ENCODE measurements around the gene EPHA8. TPM values are rescaled to one million over a fixed set of nuclear protein-coding genes. Genes with fewer than 3 reads are reported as not detected.

Gene EPHA8
- total and polyA plus RNA-seq, 4 donors = not detected

DNA sequence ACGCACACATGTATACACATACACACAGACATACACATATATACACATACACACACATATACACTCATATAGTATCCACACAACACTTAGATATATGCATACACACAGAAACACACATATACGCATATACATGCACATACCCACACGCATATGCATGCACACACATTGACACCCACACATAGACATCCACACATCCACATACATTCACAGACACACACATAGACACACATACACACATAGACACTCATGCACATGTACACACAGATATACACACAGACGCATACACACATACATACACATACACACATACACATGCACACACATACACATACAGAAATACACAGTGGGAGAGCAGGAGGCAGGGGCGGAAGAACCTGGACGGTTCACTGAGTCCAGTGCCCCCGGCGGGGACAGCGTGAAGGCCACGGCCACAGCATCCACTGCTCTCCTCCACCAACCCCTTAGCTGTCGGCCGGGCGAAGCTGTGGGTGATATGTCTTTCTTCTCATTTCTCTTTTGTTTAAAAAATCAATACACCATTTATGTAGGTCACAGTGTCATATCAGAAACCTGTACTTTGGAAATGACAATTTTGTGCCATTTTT is 86.9 kb downstream of the EPHA8 start:
- Histone ChIP-seq H3K4me1 (ENCODE audit: control insufficient read depth in 4 of 4, insufficient read depth in 4 of 4, low read length in 3 of 4) (no peaks in the 10 kb centered on the region), H3K27ac (ENCODE audit: low read depth in 1 of 2, low read length in 2 of 2) (no peak overlapping the region), H3K9me3 (ENCODE audit: control insufficient read depth in 4 of 4, low read length in 3 of 4) (no peaks in the 10 kb centered on the region), H3K27me3 (ENCODE audit: control insufficient read depth in 4 of 4, insufficient read depth in 4 of 4, low read length in 3 of 4) (no peaks in the 10 kb centered on the region), H3K9ac (ENCODE audit: low read depth in 1 of 2, low read length in 2 of 2) (no peak overlapping the region), H3K4me3 (ENCODE audit: low read depth in 1 of 3, low read length in 3 of 3) (no peak overlapping the region), H3K36me3 (ENCODE audit: control insufficient read depth in 4 of 4, insufficient read depth in 3 of 4, low read depth in 1 of 4, low read length in 3 of 4) (no peaks in the 10 kb centered on the region)
- no peak for DNase-seq (ENCODE audit: low spot score)
- TF ChIP-seq ATF3 (IDR thresholded peaks at IDR 0.05) = no peak
- TF ChIP-seq ZBTB33 (IDR thresholded peaks at IDR 0.05) = no peak
- TF ChIP-seq EGR1 (IDR thresholded peaks at IDR 0.05; ENCODE audit: low read depth in 2 of 2) = no peak
- TF ChIP-seq SP1 (IDR thresholded peaks at IDR 0.05) = no peak
- TF ChIP-seq HNF4G (IDR thresholded peaks at IDR 0.05) = no peak
- TF ChIP-seq JUND (IDR thresholded peaks at IDR 0.05) = no peak
- TF ChIP-seq FOXA2 (IDR thresholded peaks at IDR 0.05) = no peak
- no peak for TF ChIP-seq NR2F2 (IDR thresholded peaks at IDR 0.05)
- TF ChIP-seq TAF1 (conservative IDR thresholded peaks at IDR 0.05) = no peak
- WGBS = 94% methylated on average over 13 of the region's 13 CpGs

DNA sequence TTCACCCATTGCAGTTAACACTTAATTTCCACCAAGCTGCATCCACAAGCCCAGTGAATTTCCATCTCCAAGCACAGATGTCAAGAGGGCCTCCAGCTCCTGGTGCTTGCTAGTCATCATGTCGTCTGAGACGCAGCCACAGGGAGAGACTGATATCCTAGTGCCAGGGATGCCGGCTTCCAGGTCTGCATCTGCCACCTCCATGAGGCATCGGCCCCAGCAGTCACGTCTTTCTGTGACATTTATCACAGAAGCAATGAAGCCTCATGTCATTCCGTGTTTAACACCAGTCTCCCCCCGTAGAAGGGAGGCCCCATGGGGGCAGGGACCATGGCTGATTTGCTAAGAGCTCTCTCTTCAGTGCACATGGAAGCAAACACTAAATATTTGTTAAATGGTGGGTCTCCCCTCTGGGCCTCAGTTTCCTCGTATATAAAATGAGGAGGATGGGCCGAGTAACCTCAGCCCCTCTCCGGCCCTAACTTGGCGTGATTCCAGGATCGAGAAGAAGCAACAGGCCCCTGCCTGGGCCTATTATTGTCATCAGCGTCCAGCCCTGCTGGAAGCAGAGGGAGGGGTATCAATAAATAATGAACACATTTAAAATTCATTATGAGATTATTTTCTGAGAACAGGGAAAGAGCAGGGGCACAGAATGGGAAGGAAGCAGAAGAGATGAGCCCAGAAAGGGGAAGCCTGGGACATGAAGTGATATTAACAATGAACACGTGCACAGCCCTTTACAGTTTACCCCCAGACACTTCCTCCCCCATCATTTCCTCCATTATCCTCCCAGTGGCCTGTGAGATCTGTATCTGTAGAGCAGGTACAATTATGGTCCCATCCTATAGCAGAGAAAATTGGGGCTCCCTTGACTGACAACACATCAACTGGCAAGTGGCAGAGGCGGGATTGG is 88.9 kb downstream of the EPHA8 start:
- Histone ChIP-seq H3K36me3 (ENCODE audit: control insufficient read depth in 4 of 4, insufficient read depth in 3 of 4, low read depth in 1 of 4, low read length in 3 of 4) (no peaks in the 10 kb centered on the region), H3K4me3 (ENCODE audit: low read depth in 1 of 3, low read length in 3 of 3) (no peak overlapping the region), H3K4me1 (ENCODE audit: control insufficient read depth in 4 of 4, insufficient read depth in 4 of 4, low read length in 3 of 4) (no peaks in the 10 kb centered on the region), H3K9ac (ENCODE audit: low read depth in 1 of 2, low read length in 2 of 2) (no peak overlapping the region), H3K27ac (ENCODE audit: low read depth in 1 of 2, low read length in 2 of 2) (no peak overlapping the region), H3K9me3 (ENCODE audit: control insufficient read depth in 4 of 4, low read length in 3 of 4) (no peaks in the 10 kb centered on the region), H3K27me3 (ENCODE audit: control insufficient read depth in 4 of 4, insufficient read depth in 4 of 4, low read length in 3 of 4) (no peaks in the 10 kb centered on the region)
- DNase-seq (ENCODE audit: low spot score) = no peak
- no peak for TF ChIP-seq EGR1 (IDR thresholded peaks at IDR 0.05; ENCODE audit: low read depth in 2 of 2)
- TF ChIP-seq RXRA (IDR thresholded peaks at IDR 0.05) = no peak
- TF ChIP-seq SP1 (IDR thresholded peaks at IDR 0.05) = no peak
- TF ChIP-seq YY1 (IDR thresholded peaks at IDR 0.05) = no peak
- no peak for TF ChIP-seq HNF4A (conservative IDR thresholded peaks at IDR 0.05)
- TF ChIP-seq FOXA1 (IDR thresholded peaks at IDR 0.05) = no peak
- no peak for TF ChIP-seq MAX (IDR thresholded peaks at IDR 0.05)
- TF ChIP-seq JUND (IDR thresholded peaks at IDR 0.05) = no peak
- TF ChIP-seq GABPA (IDR thresholded peaks at IDR 0.05 in 1 of 2, conservative IDR thresholded peaks at IDR 0.05 in 1 of 2) = no peak
- TF ChIP-seq FOXA2 (IDR thresholded peaks at IDR 0.05) = no peak
- TF ChIP-seq ATF3 (IDR thresholded peaks at IDR 0.05) = no peak
- TF ChIP-seq RAD21 (IDR thresholded peaks at IDR 0.05) = no peak
- WGBS = 77% methylated on average over 15 of the region's 15 CpGs

Data from liver (tissue), 9 donors.